SK-N-SH (cell line): ENCODE results near the gene UTP4.
"Not testable (repeated sequence)": the region's sequence is repeated elsewhere in the genome, so short reads cannot be mapped to it uniquely, and the experiment has no call there.

Experiments used
- CTCF ChIP-seq: fragments of 200-600 bp; sonication (generic); IDR thresholded peaks from 2 replicates; pipeline ENCODE4 v1.6.1; 2017; ENCODE audit warnings: antibody characterized with exemption, mild to moderate bottlenecking, moderate library complexity
- EP300 ChIP-seq, 2 experiments: IDR thresholded peaks; 2 replicates each; pipeline versions ENCODE4 v1.4.0 to v1.6.1; 2012; ENCODE audit warnings: borderline replicate concordance in 1 of 2, low read depth in 1 of 2, low read length in 1 of 2
- EZH2phosphoT487 ChIP-seq: fragments of 200-600 bp; sonication (generic); IDR thresholded peaks from 2 replicates; pipeline ENCODE4 v1.6.1; 2017; ENCODE audit warnings: low read depth, mixed run types, mild to moderate bottlenecking, antibody characterized with exemption, moderate library complexity, borderline replicate concordance
- GABPA ChIP-seq: IDR thresholded peaks from 2 replicates; pipeline ENCODE4 v1.4.0; 2012; ENCODE audit warnings: low read depth, mild to moderate bottlenecking
- JUND ChIP-seq: IDR thresholded peaks from 2 replicates; pipeline ENCODE4 v1.4.0; 2012
- POLR2AphosphoS5 ChIP-seq: IDR thresholded peaks from 2 replicates; pipeline ENCODE4 v1.6.1; 2012; ENCODE audit warnings: low read depth, low read length
- RAD21 ChIP-seq: IDR thresholded peaks from 2 replicates; pipeline ENCODE4 v1.6.1; 2012; ENCODE audit warnings: mild to moderate bottlenecking, low read length
- TCF12 ChIP-seq: IDR thresholded peaks from 2 replicates; pipeline ENCODE4 v1.4.0; 2012
- YY1 ChIP-seq: IDR thresholded peaks from 2 replicates; pipeline ENCODE4 v1.4.0; 2012; ENCODE audit warnings: low read depth, mild to moderate bottlenecking
- TF ChIP-seq, protein P1 (sequence below): IDR thresholded peaks from 2 replicates; pipeline ENCODE4 v1.6.1; 2012; ENCODE audit warnings: mild to moderate bottlenecking, low read depth, low read length, moderate library complexity
- TF ChIP-seq, protein P2 (sequence below): fragments of 150-350 bp; IDR thresholded peaks from 2 replicates; pipeline ENCODE4 v1.6.1; 2017; ENCODE audit warnings: antibody characterized with exemption, low read length, low read depth, borderline replicate concordance

- TF ChIP-seq TCF12; CTCF; JUND; EZH2phosphoT487; EP300 (IDR thresholded peaks at IDR 0.05; ENCODE audit: borderline replicate concordance in 1 of 2, low read depth in 1 of 2, low read length in 1 of 2); GABPA; RAD21; YY1; POLR2AphosphoS5: not testable (repeated sequence)
- TF ChIP-seq, protein P1, sequence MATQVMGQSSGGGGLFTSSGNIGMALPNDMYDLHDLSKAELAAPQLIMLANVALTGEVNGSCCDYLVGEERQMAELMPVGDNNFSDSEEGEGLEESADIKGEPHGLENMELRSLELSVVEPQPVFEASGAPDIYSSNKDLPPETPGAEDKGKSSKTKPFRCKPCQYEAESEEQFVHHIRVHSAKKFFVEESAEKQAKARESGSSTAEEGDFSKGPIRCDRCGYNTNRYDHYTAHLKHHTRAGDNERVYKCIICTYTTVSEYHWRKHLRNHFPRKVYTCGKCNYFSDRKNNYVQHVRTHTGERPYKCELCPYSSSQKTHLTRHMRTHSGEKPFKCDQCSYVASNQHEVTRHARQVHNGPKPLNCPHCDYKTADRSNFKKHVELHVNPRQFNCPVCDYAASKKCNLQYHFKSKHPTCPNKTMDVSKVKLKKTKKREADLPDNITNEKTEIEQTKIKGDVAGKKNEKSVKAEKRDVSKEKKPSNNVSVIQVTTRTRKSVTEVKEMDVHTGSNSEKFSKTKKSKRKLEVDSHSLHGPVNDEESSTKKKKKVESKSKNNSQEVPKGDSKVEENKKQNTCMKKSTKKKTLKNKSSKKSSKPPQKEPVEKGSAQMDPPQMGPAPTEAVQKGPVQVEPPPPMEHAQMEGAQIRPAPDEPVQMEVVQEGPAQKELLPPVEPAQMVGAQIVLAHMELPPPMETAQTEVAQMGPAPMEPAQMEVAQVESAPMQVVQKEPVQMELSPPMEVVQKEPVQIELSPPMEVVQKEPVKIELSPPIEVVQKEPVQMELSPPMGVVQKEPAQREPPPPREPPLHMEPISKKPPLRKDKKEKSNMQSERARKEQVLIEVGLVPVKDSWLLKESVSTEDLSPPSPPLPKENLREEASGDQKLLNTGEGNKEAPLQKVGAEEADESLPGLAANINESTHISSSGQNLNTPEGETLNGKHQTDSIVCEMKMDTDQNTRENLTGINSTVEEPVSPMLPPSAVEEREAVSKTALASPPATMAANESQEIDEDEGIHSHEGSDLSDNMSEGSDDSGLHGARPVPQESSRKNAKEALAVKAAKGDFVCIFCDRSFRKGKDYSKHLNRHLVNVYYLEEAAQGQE, result not testable (repeated sequence)
- TF ChIP-seq, protein P2, sequence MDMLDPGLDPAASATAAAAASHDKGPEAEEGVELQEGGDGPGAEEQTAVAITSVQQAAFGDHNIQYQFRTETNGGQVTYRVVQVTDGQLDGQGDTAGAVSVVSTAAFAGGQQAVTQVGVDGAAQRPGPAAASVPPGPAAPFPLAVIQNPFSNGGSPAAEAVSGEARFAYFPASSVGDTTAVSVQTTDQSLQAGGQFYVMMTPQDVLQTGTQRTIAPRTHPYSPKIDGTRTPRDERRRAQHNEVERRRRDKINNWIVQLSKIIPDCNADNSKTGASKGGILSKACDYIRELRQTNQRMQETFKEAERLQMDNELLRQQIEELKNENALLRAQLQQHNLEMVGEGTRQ, result not testable (repeated sequence)
Observed at GRCh38 chr16:69124961-69125360, 7.5 kb upstream of the UTP4 start.
